ENCODE measurements around the gene CPNE6.
A peak's percentile ranks its signal among the peaks of the same experiment; 100 is the strongest.

The CPNE6 gene

GRCh38 chr14:24086193-24086955 lies 15.0 kb downstream of the CPNE6 start:
- no peak for DNase-seq (ENCODE audit: low spot score)

GRCh38 chr14:24087004-24087403 lies 15.6 kb downstream of the CPNE6 start:
- DNase-seq (ENCODE audit: low spot score): no peak

- DNase-seq (ENCODE audit: low spot score): no peak
Measured at GRCh38 chr14:24088095-24088494, 16.7 kb downstream of the CPNE6 start.

- DNase-seq (ENCODE audit: low spot score): no peak
Measured at GRCh38 chr14:24089890-24090289, 18.5 kb downstream of the CPNE6 start.

- no peak for DNase-seq (ENCODE audit: low spot score)
Measured at GRCh38 chr14:24092110-24092504, 20.7 kb downstream of the CPNE6 start.

- DNase-seq (ENCODE audit: low spot score): no peak
Measured at GRCh38 chr14:24092505-24093206, 21.3 kb downstream of the CPNE6 start.

GRCh38 chr14:24093207-24093900 lies 22.0 kb downstream of the CPNE6 start:
- DNase-seq (ENCODE audit: low spot score): no peak

- peak; percentile 100 for DNase-seq (ENCODE audit: low spot score)
Measured at GRCh38 chr14:24093901-24094840, 22.8 kb downstream of the CPNE6 start, which contains the start of gene PCK2. PCK2 (plus strand) TSS chr14:24094311; CDS start chr14:24094406, 95 bp downstream.

- no peak for DNase-seq (ENCODE audit: low spot score)
Measured at GRCh38 chr14:24094841-24095270, 23.5 kb downstream of the CPNE6 start.

GRCh38 chr14:24095271-24096068 lies 24.1 kb downstream of the CPNE6 start:
- DNase-seq (ENCODE audit: low spot score): peak; percentile 85

GRCh38 chr14:24096545-24097181 lies 25.3 kb downstream of the CPNE6 start:
- no peak for DNase-seq (ENCODE audit: low spot score)

GRCh38 chr14:24098229-24098926 lies 27.0 kb downstream of the CPNE6 start:
- no peak for DNase-seq (ENCODE audit: low spot score)

- DNase-seq (ENCODE audit: low spot score): no peak
Measured at GRCh38 chr14:24098927-24099813, 27.8 kb downstream of the CPNE6 start.

GRCh38 chr14:24100197-24100981 lies 29.0 kb downstream of the CPNE6 start:
- no peak for DNase-seq (ENCODE audit: low spot score)

GRCh38 chr14:24100982-24101494 lies 29.7 kb downstream of the CPNE6 start:
- no peak for DNase-seq (ENCODE audit: low spot score)

- no peak for DNase-seq (ENCODE audit: low spot score)
Measured at GRCh38 chr14:24102357-24103048, 31.1 kb downstream of the CPNE6 start.

- no peak for DNase-seq (ENCODE audit: low spot score)
Measured at GRCh38 chr14:24103451-24103850, 32.1 kb downstream of the CPNE6 start.

Measured in GM03348 (cell line).